HEK293 (cell line): ENCODE results near the gene VPS11.

Source experiments
- ATF2 ChIP-seq: fragments of 450-650 bp; formaldehyde crosslinking; IDR thresholded peaks from 2 replicates; pipeline ENCODE4 v1.5.1; 2016; ENCODE audit warnings: missing biosample characterization, missing genetic modification characterization, low read depth
- CTCF ChIP-seq: fragments of 450-650 bp; formaldehyde crosslinking; IDR thresholded peaks from 2 replicates; pipeline ENCODE4 v1.5.1; 2016; ENCODE audit warnings: missing biosample characterization, missing genetic modification characterization
- KLF16 ChIP-seq: fragments of 450-650 bp; formaldehyde crosslinking; IDR thresholded peaks from 2 replicates; pipeline ENCODE4 v1.5.1; 2017; ENCODE audit warnings: missing biosample characterization, missing genetic modification characterization
- MZF1 ChIP-seq: fragments of 450-650 bp; formaldehyde crosslinking; IDR thresholded peaks from 2 replicates; pipeline ENCODE4 v1.5.1; 2017; ENCODE audit warnings: missing biosample characterization, missing genetic modification characterization, borderline replicate concordance
- PATZ1 ChIP-seq: fragments of 450-650 bp; formaldehyde crosslinking; IDR thresholded peaks from 2 replicates; pipeline ENCODE4 v1.5.1; 2016; ENCODE audit warnings: missing biosample characterization, missing genetic modification characterization
- PRDM1 ChIP-seq: fragments of 450-650 bp; formaldehyde crosslinking; IDR thresholded peaks from 2 replicates; pipeline ENCODE4; 2016; ENCODE audit warnings: missing biosample characterization, missing genetic modification characterization
- PRDM4 ChIP-seq: fragments of 450-650 bp; formaldehyde crosslinking; IDR thresholded peaks from 2 replicates; pipeline ENCODE4 v1.5.1; 2017; ENCODE audit warnings: missing biosample characterization, missing genetic modification characterization
- ZBTB20 ChIP-seq: fragments of 450-650 bp; formaldehyde crosslinking; IDR thresholded peaks from 2 replicates; pipeline ENCODE4 v1.5.1; 2016; ENCODE audit warnings: missing biosample characterization, missing genetic modification characterization
- ZFP41 ChIP-seq: fragments of 450-650 bp; formaldehyde crosslinking; IDR thresholded peaks from 2 replicates; pipeline ENCODE4 v1.5.1; 2016; ENCODE audit warnings: missing biosample characterization, missing genetic modification characterization, borderline replicate concordance
- ZNF157 ChIP-seq: fragments of 450-650 bp; formaldehyde crosslinking; IDR thresholded peaks from 2 replicates; pipeline ENCODE4 v1.5.1; 2016; ENCODE audit warnings: missing biosample characterization, missing genetic modification characterization
- ZNF169 ChIP-seq: fragments of 450-650 bp; formaldehyde crosslinking; IDR thresholded peaks from 2 replicates; pipeline ENCODE4 v1.5.1; 2016; ENCODE audit warnings: missing biosample characterization, missing genetic modification characterization
- ZNF202 ChIP-seq: fragments of 450-650 bp; formaldehyde crosslinking; IDR thresholded peaks from 2 replicates; pipeline ENCODE4 v1.5.1; 2016; ENCODE audit warnings: missing biosample characterization, missing genetic modification characterization, borderline replicate concordance
- ZNF211 ChIP-seq: fragments of 450-650 bp; formaldehyde crosslinking; IDR thresholded peaks from 2 replicates; pipeline ENCODE4 v1.5.1; 2016; ENCODE audit warnings: low read depth, missing biosample characterization, missing genetic modification characterization
- ZNF214 ChIP-seq: fragments of 450-650 bp; formaldehyde crosslinking; IDR thresholded peaks from 2 replicates; pipeline ENCODE4 v1.5.1; 2017; ENCODE audit warnings: missing biosample characterization, mild to moderate bottlenecking, missing genetic modification characterization, borderline replicate concordance
- ZNF274 ChIP-seq, 2 experiments: fragments of 200-500 bp in 1 of 2; fragments of 450-650 bp in 1 of 2; sonication (Bioruptor generic) in 1 of 2; formaldehyde crosslinking in 1 of 2; IDR thresholded peaks; 2 replicates each; pipeline versions ENCODE4 v1.5.1 to v1.6.1; 2014 to 2016; ENCODE audit warnings: borderline replicate concordance in 1 of 2, inconsistent platforms in 1 of 2, low read length in 1 of 2, missing biosample characterization in 1 of 2, missing genetic modification characterization in 1 of 2
- ZNF292 ChIP-seq: fragments of 450-650 bp; formaldehyde crosslinking; IDR thresholded peaks from 2 replicates; pipeline ENCODE4 v1.5.1; 2016; ENCODE audit warnings: low read depth, missing biosample characterization, missing genetic modification characterization, borderline replicate concordance
- ZNF404 ChIP-seq: fragments of 450-650 bp; formaldehyde crosslinking; IDR thresholded peaks from 2 replicates; pipeline ENCODE4 v1.5.1; 2017; ENCODE audit warnings: missing biosample characterization, missing genetic modification characterization
- ZNF423 ChIP-seq: fragments of 450-650 bp; formaldehyde crosslinking; IDR thresholded peaks from 2 replicates; pipeline ENCODE4 v1.5.1; 2016; ENCODE audit warnings: missing biosample characterization, missing genetic modification characterization
- ZNF449 ChIP-seq: fragments of 450-650 bp; formaldehyde crosslinking; IDR thresholded peaks from 2 replicates; pipeline ENCODE4 v1.5.1; 2017; ENCODE audit warnings: missing biosample characterization, mild to moderate bottlenecking, missing genetic modification characterization, moderate library complexity
- ZNF48 ChIP-seq: fragments of 450-650 bp; formaldehyde crosslinking; IDR thresholded peaks from 2 replicates; pipeline ENCODE4 v1.5.1; 2016; ENCODE audit warnings: missing biosample characterization, missing genetic modification characterization
- ZNF530 ChIP-seq: fragments of 450-650 bp; formaldehyde crosslinking; IDR thresholded peaks from 2 replicates; pipeline ENCODE4 v1.5.1; 2016; ENCODE audit warnings: low read depth, missing biosample characterization, missing genetic modification characterization
- ZNF560 ChIP-seq: fragments of 450-650 bp; formaldehyde crosslinking; IDR thresholded peaks from 2 replicates; pipeline ENCODE4 v1.5.1; 2017; ENCODE audit warnings: missing biosample characterization, missing genetic modification characterization, borderline replicate concordance
- ZNF600 ChIP-seq: fragments of 450-650 bp; formaldehyde crosslinking; IDR thresholded peaks from 2 replicates; pipeline ENCODE4 v1.5.1; 2016; ENCODE audit warnings: missing biosample characterization, missing genetic modification characterization
- ZNF621 ChIP-seq: fragments of 450-650 bp; formaldehyde crosslinking; IDR thresholded peaks from 2 replicates; pipeline ENCODE4 v1.5.1; 2017; ENCODE audit warnings: missing biosample characterization, missing genetic modification characterization
- ZNF645 ChIP-seq: fragments of 450-650 bp; formaldehyde crosslinking; IDR thresholded peaks from 2 replicates; pipeline ENCODE4; 2016; ENCODE audit warnings: missing biosample characterization, missing genetic modification characterization
- ZNF791 ChIP-seq: fragments of 450-650 bp; formaldehyde crosslinking; IDR thresholded peaks from 2 replicates; pipeline ENCODE4 v1.5.1; 2016; ENCODE audit warnings: missing biosample characterization, missing genetic modification characterization
- ZSCAN30 ChIP-seq: fragments of 450-650 bp; IDR thresholded peaks from 2 replicates; pipeline ENCODE4 v1.5.1; 2018; ENCODE audit warnings: missing biosample characterization, mild to moderate bottlenecking, missing genetic modification characterization, moderate library complexity

The VPS11 gene

GRCh38 chr11:119057000-119057769 is 10.4 kb upstream of the VPS11 start, which contains the start of gene HYOU1 (continued):
- TF ChIP-seq PATZ1 (tag by site-specific recombination) (peak; percentile 67), PRDM1 (tag by site-specific recombination) (no peak), ZNF169 (no peak), ZSCAN30 (peak; percentile 21; the same call in 1 of the 2 replicates), ZNF530 (tag by site-specific recombination) (no peak), ZNF449 (tag by site-specific recombination) (peak; percentile 27; the same call in 1 of the 2 replicates), ZNF423 (tag by site-specific recombination) (no peak), ZBTB20 (tag by site-specific recombination) (peak; percentile 37; the same call in 1 of the 2 replicates), ZNF274 (IDR thresholded peaks at IDR 0.05; ENCODE audit: low read length) (no peak), ZNF274 (tag by site-specific recombination; IDR thresholded peaks at IDR 0.05; ENCODE audit: borderline replicate concordance) (no peak), ZNF621 (tag by site-specific recombination) (no peak), ZNF645 (tag by site-specific recombination) (no peak), ATF2 (tag by site-specific recombination) (no peak), ZFP41 (tag by site-specific recombination) (no peak), ZNF560 (tag by site-specific recombination) (no peak), CTCF (tag by site-specific recombination) (peak; percentile 62), ZNF157 (no peak), ZNF202 (tag by site-specific recombination) (no peak), ZNF404 (tag by site-specific recombination) (no peak), PRDM4 (no peak), ZNF48 (tag by site-specific recombination) (no peak), ZNF211 (tag by site-specific recombination) (no peak), ZNF214 (tag by site-specific recombination) (no peak), ZNF600 (tag by site-specific recombination) (no peak), KLF16 (tag by site-specific recombination) (no peak), ZNF791 (tag by site-specific recombination) (no peak), MZF1 (tag by site-specific recombination) (no peak), ZNF292 (no peak)
